ENCODE results near the gene DLG4.
"Not testable (repeated sequence)": the region's sequence is repeated elsewhere in the genome, so short reads cannot be mapped to it uniquely, and the experiment has no call there.

The DLG4 gene

GRCh38 chr17:7254511-7254910 is 34.9 kb upstream of the DLG4 start:
- TF ChIP-seq ZNF274 (IDR thresholded peaks at IDR 0.05; ENCODE audit: low read depth, low read length) = no peak
- H3K4me3 ChIP-seq (ENCODE audit: low read length) = no peak overlapping the region

GRCh38 chr17:7253082-7253481 is 33.4 kb upstream of the DLG4 start:
- no peak for TF ChIP-seq ZNF274 (IDR thresholded peaks at IDR 0.05; ENCODE audit: low read depth, low read length)
- peak overlapping the region; percentile 74 for H3K4me3 ChIP-seq (ENCODE audit: low read length)

GRCh38 chr17:7252176-7253043 is 32.8 kb upstream of the DLG4 start, which contains the start of gene ELP5:
Gene ELP5, plus strand, starts transcription at chr17:7252215. Its CDS starts 336 bp downstream, at chr17:7252551.
- no peak for TF ChIP-seq ZNF274 (IDR thresholded peaks at IDR 0.05; ENCODE audit: low read depth, low read length)

GRCh38 chr17:7251661-7252175 is 32.1 kb upstream of the DLG4 start, which contains the start of gene CTDNEP1:
Gene CTDNEP1, minus strand, starts transcription at chr17:7251734. Its CDS starts 438 bp downstream, at chr17:7251296.
- peak within 1 kb of the TSS; percentile 97 for H3K4me3 ChIP-seq (ENCODE audit: low read length)
- no peak for TF ChIP-seq ZNF274 (IDR thresholded peaks at IDR 0.05; ENCODE audit: low read depth, low read length)

More at GRCh38 chr17:7252176-7253043, 32.8 kb upstream of the DLG4 start, which contains the start of gene ELP5:
- peak within 1 kb of the TSS; percentile 97 for H3K4me3 ChIP-seq (ENCODE audit: low read length)

DNA sequence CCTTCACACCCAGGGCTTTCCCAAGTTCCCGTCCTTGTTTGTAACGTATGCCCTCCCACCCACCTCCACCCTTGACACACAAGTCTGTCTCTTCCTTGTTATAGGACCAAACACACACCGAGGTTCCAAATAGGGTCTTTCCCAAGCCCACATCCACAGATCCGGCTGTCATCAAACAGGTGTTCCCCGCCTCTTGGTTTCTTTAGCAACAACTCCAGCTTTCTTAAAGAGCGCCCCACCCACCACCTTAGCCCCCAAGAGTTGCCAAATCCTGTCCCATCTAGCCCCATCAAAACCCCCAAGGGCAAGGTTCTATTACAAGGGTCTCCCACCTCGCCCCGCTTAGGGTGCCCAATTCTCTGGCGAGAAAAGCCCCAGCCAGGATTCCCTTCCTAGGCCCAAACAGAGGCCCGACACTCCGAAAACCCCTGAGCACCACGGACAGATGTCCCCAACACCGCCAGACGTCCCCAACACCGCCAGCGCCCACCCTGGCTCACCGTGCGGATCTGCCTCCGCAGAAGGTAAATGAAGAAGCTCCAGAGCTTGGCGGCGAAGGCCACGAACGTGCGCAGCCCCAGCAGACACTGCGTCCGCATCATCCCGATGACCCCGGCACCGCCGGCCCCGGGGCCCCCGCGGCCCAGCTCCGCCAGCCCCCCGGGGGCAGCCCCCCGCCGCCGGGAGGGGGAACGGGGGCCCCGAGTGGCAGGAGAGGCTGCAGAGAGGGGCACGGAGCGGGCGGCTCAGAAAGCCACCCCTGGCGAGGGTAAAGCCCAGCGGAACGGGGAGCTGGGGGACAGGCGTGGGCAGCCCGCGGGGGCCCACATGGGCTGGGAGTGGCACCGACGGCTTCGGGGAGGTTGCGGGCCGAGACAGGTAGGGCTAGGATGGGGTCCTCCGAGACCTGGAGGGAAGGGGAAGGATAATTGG is 31.3 kb upstream of the DLG4 start:
- H3K4me3 ChIP-seq (ENCODE audit: low read length) = peak overlapping the region; percentile 97
- TF ChIP-seq ZNF274 (IDR thresholded peaks at IDR 0.05; ENCODE audit: low read depth, low read length) = no peak

- no peak for TF ChIP-seq ZNF274 (IDR thresholded peaks at IDR 0.05; ENCODE audit: low read depth, low read length)
- peak overlapping the region; percentile 97 for H3K4me3 ChIP-seq (ENCODE audit: low read length)
Observed at GRCh38 chr17:7249830-7250229, 30.2 kb upstream of the DLG4 start.

DNA sequence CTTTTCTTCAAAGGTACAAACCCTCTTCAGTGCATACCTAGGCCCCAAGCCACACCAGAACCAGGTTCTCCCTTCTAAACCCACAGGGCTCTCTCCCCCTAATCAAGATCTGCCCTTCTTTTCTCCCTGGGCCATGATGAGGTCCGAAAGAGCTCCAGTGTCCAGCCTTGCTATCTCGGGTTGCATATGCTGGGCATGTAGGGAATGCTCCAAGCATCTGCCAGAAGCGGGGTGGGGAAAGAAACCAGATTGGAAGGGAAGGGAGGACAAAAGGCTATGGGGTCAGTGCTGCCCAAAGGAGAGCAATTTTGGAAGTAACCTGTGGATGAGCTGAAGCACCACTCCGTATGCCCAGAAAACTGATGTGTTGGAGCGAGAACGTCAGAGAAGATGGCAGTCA is 29.6 kb upstream of the DLG4 start:
- H3K4me3 ChIP-seq (ENCODE audit: low read length) = no peak overlapping the region; the same call in 1 of the 2 replicates
- TF ChIP-seq ZNF274 (IDR thresholded peaks at IDR 0.05; ENCODE audit: low read depth, low read length) = no peak

GRCh38 chr17:7248796-7249195 is 29.2 kb upstream of the DLG4 start:
- no peak overlapping the region for H3K4me3 ChIP-seq (ENCODE audit: low read length)
- TF ChIP-seq ZNF274 (IDR thresholded peaks at IDR 0.05; ENCODE audit: low read depth, low read length) = no peak

DNA sequence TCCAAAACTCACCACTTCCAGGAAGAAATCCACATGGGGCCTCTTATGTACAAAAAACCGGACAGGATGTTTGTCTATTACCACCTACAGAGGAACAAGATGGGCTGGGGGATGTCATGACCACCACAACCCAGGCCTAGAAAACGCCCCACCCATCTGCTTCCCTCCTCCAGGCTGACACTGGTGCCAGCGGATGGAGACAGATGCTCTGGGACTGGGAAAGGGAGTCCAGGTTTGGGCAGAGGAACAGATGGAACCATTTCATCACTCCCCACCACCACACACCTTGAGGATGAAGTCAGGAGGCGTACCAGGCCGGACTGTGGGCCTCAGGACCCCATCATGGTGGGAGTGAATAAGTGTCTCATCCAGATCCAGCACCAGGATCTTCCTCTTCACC is 27.1 kb upstream of the DLG4 start:
- TF ChIP-seq ZNF274 (IDR thresholded peaks at IDR 0.05; ENCODE audit: low read depth, low read length) = no peak
- no peak overlapping the region for H3K4me3 ChIP-seq (ENCODE audit: low read length)

DNA sequence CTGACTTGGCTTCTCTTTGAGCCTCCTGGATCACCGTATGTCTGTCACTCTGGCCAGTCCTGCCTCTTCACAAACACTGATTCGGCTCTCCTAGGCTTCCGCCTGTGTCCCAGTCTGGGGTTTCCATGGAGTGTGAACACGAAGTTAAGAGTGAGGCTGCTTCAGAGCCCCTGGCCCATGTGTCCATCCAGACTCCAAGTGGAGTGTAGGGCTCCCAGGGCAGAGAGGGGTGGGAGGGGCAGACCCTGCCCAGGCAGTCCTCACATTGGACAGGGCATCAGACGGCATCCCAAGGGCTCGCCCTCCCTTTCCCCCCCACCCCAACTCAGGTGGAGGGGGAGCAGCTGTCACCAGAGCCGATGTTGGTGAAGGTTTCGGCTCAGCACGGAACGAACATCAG is 24.2 kb upstream of the DLG4 start:
- not testable (repeated sequence) for H3K4me3 ChIP-seq (ENCODE audit: low read length)

DNA sequence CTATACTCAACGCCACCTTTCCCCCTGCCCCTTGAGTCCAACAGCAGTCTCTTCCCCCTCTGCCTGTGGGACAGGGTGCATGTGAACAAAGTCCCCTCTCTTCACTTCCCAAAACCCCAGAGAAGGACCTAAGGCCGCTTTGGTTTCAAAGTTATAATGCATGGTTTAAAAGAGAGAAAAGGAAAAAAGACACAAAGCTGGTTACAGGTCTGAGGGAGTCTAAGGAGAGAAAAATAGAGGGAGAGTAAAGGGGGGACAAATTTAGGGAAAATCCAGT is 23.8 kb upstream of the DLG4 start:
- TF ChIP-seq ZNF274 (IDR thresholded peaks at IDR 0.05; ENCODE audit: low read depth, low read length) = no peak

DNA sequence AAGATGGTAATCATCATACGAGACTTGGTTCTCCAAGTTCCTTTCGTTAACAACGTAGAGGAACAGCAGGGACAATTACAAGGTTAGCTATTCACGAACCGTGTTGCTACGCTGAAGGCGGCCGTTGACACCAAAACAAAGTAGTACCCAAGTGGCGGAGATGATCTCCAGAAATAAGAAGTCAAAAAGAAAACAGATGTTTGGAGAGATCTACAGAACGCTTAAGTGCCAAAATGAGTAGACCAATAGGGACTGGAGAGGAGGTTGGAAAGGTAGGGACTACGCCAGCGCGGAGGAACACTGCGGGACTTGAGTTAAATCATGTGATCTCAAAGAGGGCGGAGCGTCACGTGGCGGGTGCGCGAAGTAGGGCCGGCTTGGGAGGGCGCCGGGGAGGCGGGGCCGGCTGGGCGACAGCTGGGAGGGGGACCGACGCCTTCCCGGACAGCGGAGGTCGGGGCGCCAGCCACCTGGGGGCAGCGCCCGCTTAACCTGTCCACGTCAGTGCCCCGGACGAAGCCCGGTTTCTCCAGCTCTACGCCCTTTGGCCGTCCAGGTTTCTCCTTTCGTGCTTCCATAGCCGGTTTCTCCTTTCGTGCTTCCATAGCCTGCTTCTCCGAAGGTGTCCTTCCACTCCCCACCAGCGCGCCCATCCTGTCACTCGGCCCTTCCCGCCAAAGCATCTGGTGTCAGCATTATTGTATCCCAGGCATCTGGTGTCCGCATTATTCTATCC is 23.2 kb upstream of the DLG4 start:
- TF ChIP-seq ZNF274 (IDR thresholded peaks at IDR 0.05; ENCODE audit: low read depth, low read length) = no peak

More for the DNA sequence above, 23.8 kb upstream of the DLG4 start:
- H3K4me3 ChIP-seq (ENCODE audit: low read length) = peak overlapping the region; percentile 89; the same call in 1 of the 2 replicates

DNA sequence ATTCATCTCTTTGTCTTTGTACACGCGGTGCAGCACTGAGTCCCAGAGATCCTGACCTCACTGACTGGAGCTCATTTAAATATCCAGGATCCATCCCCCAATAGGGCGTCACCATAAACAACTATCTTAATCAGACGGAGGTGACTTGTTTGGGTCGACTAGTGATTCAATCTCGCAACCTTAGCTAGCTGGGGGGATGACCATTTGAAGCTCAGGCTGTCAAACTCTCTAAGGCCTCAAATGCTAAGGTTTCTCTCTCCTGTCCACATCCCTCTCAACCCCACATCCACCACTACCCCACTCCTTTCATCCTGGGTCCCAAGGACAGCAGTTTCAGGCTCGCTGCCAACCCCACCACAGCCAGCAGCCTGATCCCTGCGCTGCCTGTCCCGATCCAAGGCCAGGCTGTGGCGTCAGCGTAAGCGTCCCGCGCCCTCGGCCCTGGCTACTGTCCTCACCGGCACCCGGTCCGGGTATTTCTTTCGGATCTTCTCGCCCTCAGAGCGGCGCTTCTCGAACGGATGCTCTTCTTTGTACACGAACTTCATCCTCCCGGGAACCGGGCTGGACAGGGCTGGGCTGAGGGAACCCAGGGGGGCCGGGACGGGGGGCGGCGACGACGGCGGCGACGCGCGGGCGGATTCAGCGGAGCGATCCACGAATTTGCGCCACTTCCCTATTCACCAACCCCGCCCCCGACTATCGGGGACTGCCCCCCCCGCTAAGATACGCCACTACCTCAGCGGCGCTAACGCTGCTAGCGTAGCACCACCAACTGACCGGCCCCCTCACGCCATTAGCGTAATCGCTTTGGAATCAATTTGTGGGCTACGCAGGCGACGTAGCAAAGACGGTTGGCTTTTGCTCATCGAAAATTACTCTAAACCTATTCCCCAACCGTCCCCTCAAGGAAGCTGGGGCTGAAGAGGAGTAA is 22.4 kb upstream of the DLG4 start, which contains the start of gene GABARAP:
GABARAP (minus strand) TSS at position 667 of the 934 bp plus-strand sequence; CDS start at position 548, 119 bp downstream.
- peak within 1 kb of the TSS; percentile 89 for H3K4me3 ChIP-seq (ENCODE audit: low read length)
- no peak for TF ChIP-seq ZNF274 (IDR thresholded peaks at IDR 0.05; ENCODE audit: low read depth, low read length)

More for the DNA sequence above, 23.2 kb upstream of the DLG4 start:
- H3K4me3 ChIP-seq (ENCODE audit: low read length) = peak overlapping the region; percentile 89
